ENCODE measurements around the gene SMARCAD1. TPM values are rescaled to one million over a fixed set of nuclear protein-coding genes. Genes with fewer than 3 reads are reported as not detected.

SMARCAD1 gene
- total RNA-seq, 4 donors from 2014 or later, result 15.6 to 27.2 (median 20.2) TPM

DNA sequence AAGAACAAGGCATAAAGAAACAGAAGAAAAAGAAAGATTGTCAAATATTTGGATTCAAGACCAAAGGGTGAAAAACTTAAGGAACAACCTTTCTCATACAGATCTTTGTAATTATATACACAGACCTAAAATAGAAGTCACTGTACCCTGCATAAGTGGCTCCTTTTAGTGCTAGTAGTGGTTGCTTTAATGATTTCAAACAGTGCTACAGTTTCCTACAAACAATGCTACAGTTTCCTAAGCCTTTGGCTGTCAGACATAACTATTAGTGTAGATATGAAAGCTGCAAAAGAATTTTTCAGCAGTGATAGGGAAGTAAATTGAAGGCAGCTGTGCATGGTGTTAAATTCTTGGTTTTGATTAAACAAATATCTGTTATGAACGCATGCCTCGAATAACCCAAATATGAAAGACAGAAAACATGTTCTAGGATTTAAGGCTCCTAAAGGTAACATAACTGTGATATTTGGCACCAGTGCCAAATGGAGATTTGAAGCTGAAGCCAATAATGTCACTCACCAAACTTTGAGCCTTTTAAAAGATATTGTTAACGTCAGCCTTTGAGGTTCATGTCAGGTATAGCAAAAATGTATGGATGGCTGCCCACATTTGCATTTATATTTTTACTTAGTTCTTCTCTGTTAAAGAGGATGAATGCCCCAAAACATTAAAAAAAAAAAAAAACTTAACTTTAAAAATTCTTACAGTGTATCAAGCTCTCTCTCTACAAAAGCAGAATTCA, 36.6 kb downstream of the SMARCAD1 start:
- peaks cover 0 to 50% (median 0%) of the 10 kb centered on the region in 3 donors for H3K36me3 ChIP-seq

DNA sequence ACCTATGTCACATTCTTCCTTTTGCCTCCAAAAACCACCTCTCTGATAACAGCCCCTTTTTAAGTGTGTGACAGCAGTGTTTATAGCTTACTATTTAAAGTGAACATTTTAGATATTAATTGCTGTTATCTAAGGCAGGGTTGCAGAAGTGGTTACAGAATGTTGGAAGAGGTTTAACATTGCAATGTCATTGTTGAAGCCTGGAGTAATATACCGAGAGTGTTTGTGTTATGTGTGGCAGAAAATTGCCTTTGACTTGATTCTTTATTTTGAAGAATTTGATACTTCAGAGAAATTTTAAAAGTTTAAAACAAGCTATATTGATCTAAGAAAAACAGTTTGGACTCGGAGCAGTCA, 37.1 kb downstream of the SMARCAD1 start:
- TF ChIP-seq, protein P1, sequence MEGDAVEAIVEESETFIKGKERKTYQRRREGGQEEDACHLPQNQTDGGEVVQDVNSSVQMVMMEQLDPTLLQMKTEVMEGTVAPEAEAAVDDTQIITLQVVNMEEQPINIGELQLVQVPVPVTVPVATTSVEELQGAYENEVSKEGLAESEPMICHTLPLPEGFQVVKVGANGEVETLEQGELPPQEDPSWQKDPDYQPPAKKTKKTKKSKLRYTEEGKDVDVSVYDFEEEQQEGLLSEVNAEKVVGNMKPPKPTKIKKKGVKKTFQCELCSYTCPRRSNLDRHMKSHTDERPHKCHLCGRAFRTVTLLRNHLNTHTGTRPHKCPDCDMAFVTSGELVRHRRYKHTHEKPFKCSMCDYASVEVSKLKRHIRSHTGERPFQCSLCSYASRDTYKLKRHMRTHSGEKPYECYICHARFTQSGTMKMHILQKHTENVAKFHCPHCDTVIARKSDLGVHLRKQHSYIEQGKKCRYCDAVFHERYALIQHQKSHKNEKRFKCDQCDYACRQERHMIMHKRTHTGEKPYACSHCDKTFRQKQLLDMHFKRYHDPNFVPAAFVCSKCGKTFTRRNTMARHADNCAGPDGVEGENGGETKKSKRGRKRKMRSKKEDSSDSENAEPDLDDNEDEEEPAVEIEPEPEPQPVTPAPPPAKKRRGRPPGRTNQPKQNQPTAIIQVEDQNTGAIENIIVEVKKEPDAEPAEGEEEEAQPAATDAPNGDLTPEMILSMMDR (IDR thresholded peaks at IDR 0.05), result no peak
- TF ChIP-seq POLR2A (IDR thresholded peaks at IDR 0.05), result no peak
- H3K36me3 ChIP-seq, result peaks cover 0 to 45% (median 0%) of the 10 kb centered on the region in 3 donors
- H3K9me3 ChIP-seq, result no peaks in the 10 kb centered on the region
- no peaks in the 10 kb centered on the region for H3K4me1 ChIP-seq
- DNase-seq, result no peak
- H3K4me3 ChIP-seq, result no peak overlapping the region
- no peak overlapping the region for H3K27ac ChIP-seq
- no peaks in the 10 kb centered on the region for H3K27me3 ChIP-seq

More for the DNA sequence above, 36.6 kb downstream of the SMARCAD1 start:
- Histone ChIP-seq H3K9me3 (no peaks in the 10 kb centered on the region), H3K27me3 (no peaks in the 10 kb centered on the region), H3K27ac (no peak overlapping the region), H3K4me3 (no peak overlapping the region), H3K4me1 (no peaks in the 10 kb centered on the region)
- DNase-seq, result no peak
- TF ChIP-seq, protein P1 (IDR thresholded peaks at IDR 0.05), result no peak
- no peak for TF ChIP-seq POLR2A (IDR thresholded peaks at IDR 0.05)

DNA sequence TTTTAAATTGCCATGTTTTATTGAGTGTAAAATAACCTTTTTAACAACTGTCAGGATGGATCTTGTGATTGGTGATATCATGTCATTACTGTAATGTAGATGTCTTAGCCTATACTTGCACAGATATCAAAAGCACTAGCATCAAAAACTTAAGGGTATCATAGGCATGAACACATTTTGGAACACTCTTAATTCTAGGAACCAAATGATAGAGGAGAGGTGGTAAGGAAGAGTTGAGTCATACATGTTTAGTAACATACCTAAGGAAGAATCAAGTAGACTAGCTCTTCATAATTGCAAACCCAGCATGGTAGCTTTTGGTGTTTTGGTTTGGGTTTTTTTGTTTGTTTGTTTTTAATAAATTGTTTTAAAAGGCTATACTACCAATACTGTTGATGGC, 43.4 kb downstream of the SMARCAD1 start:
- Histone ChIP-seq H3K9me3 (no peaks in the 10 kb centered on the region), H3K27ac (no peak overlapping the region), H3K4me3 (no peak overlapping the region), H3K4me1 (no peaks in the 10 kb centered on the region), H3K36me3 (peaks cover 0 to 44% (median 0%) of the 10 kb centered on the region in 3 donors), H3K27me3 (no peaks in the 10 kb centered on the region)
- TF ChIP-seq POLR2A (IDR thresholded peaks at IDR 0.05), result no peak
- TF ChIP-seq, protein P1 (IDR thresholded peaks at IDR 0.05), result no peak
- DNase-seq, result no peak

DNA sequence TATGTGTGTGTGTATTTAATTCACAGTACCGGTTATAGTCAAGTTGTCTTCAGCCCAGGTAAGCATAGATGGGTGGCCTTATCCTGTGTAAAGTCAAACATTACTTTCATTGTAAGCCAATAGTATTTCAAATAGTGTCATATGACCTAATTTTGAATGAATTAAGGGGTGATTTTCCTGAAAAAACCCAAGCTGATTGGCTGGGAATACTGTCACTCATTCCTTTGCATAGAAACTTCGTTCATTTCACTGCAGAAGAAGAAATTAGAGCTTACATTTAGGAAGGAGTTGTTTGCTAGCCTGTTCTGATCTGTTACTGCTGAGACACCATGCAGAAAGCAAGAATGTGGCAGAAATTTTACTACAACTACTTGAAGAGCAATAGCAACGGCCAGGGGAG, 45.4 kb downstream of the SMARCAD1 start:
- H3K36me3 ChIP-seq, result peaks cover 0 to 43% (median 0%) of the 10 kb centered on the region in 3 donors
- TF ChIP-seq, protein P1 (IDR thresholded peaks at IDR 0.05), result no peak
- TF ChIP-seq POLR2A (IDR thresholded peaks at IDR 0.05), result no peak
- no peak overlapping the region for H3K27ac ChIP-seq
- no peaks in the 10 kb centered on the region for H3K27me3 ChIP-seq
- no peaks in the 10 kb centered on the region for H3K4me1 ChIP-seq
- no peak for DNase-seq
- H3K9me3 ChIP-seq, result no peaks in the 10 kb centered on the region
- no peak overlapping the region for H3K4me3 ChIP-seq

DNA sequence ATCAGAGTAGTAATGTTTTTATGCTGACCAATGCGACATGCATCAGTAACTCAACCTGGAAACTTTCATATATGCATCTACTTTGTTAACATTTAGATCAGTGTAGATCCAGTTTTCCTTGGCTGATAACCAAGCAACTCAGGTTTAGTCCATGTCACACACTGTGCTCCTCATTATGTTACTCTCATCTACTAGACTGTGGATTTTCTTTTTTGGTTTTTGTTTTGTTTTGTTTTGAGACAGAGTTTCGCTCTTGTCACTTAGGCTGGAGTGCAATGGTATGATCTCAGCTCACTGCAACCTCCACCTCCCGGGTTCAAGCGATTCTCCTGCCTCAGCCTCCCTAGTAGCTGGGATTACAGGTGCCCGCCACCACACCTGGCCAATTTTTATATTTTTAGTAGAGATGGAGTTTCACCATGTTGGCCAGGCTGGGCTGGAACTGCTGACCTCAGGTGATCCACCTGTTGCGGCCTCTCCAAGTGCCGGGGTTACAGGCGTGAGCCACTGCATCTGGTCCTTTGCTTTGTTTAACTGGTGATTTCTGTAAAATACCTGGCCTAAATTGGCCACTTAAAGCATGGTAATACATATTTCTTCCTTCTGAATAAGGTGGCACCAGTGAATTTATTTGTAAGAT, 48.6 kb downstream of the SMARCAD1 start:
- Histone ChIP-seq H3K36me3 (peaks cover 0 to 32% (median 0%) of the 10 kb centered on the region in 3 donors), H3K4me3 (no peak overlapping the region), H3K27ac (no peak overlapping the region), H3K27me3 (no peaks in the 10 kb centered on the region), H3K4me1 (no peaks in the 10 kb centered on the region), H3K9me3 (no peaks in the 10 kb centered on the region)
- DNase-seq, result no peak
- TF ChIP-seq, protein P1 (IDR thresholded peaks at IDR 0.05), result no peak
- TF ChIP-seq POLR2A (IDR thresholded peaks at IDR 0.05), result no peak

Data from Peyer's patch (tissue), 4 donors.